ENCODE measurements around the gene PCGF2.

GRCh38 chr17:38709104-38709820 is 38.9 kb downstream of the PCGF2 start:
- TF ChIP-seq TAF1 (IDR thresholded peaks at IDR 0.05; ENCODE audit: low read depth, low read length) (no peak), POLR2AphosphoS5 (IDR thresholded peaks at IDR 0.05; ENCODE audit: low read depth, low read length) (no peak), POLR2A (IDR thresholded peaks at IDR 0.05; ENCODE audit: low read depth, low read length) (no peak), SPI1 (IDR thresholded peaks at IDR 0.05; ENCODE audit: low read depth, low read length) (no peak)

Data from GM12891 (cell line).